K562 (cell line): ENCODE measurements around the gene ZNF236. TPM values are rescaled to one million over a fixed set of nuclear protein-coding genes. Genes with fewer than 3 reads are reported as not detected.

Experiments
- ATAC-seq: fragments of 200-7000 bp; cut with Tn5 transposase; 3 replicates; pipeline ENCODE4 v1.9.1; 2020; ENCODE audit warnings: moderate library complexity
- BruUV-seq: library from RNA; stranded (reverse); fragments of 400-500 nt; replicated peaks from 2 replicates; lab custom pipeline; 2021; lab: Mats Ljungman, UMichigan
- CTCF ChIA-PET: fragments of 300-600 bp; formaldehyde crosslinking; extraction: SDS; loops from one replicate; lab custom pipeline; 2021; ENCODE audit warnings: low intra/inter-chr PET ratio; lab: Yijun Ruan, JAX
- POLR2A ChIA-PET: fragments of 300-600, 350-650 bp; sonication (Branson Sonifier 250); formaldehyde crosslinking; extraction: SDS; loops from one replicate; lab custom pipeline; 2021; ENCODE audit warnings: antibody characterized with exemption, inconsistent platforms; lab: Yijun Ruan, JAX
- DNase-seq, 4 experiments: peaks; one replicate each; pipeline versions ENCODE4 v3.0.0 to v3.0.0-alpha.2; 2011 to 2018; ENCODE audit warnings: low spot score in 3 of 4, mixed read lengths in 3 of 4; ENCODE audit errors: extremely low read depth in 1 of 4
- FAIRE-seq: peaks from 2 replicates; lab custom pipeline; 2011; peaks lifted over from hg19 to GRCh38; lab: Jason Lieb, UNC
- H2AFZ ChIP-seq: 2 replicates; pipeline ENCODE4 v1.6.0; 2011; ENCODE audit warnings: low read depth, low read length, control low read depth, inconsistent platforms
- H3K27ac ChIP-seq: fragments of 200-600 bp; 3 replicates; pipeline ENCODE4 v1.8.0; 2011; ENCODE audit warnings: low read depth, mild to moderate bottlenecking, control low read depth, inconsistent platforms, low read length, moderate library complexity, mixed read lengths; ENCODE audit errors: extremely low read depth
- H3K27me3 ChIP-seq, 2 experiments: fragments of 300-600 bp in 1 of 2; 2 replicates in 1 of 2; 3 replicates in 1 of 2; pipeline versions ENCODE4 v1.6.0 to v1.8.0; 2011; ENCODE audit warnings: inconsistent platforms in 2 of 2, low read length in 2 of 2, mild to moderate bottlenecking in 1 of 2, mixed read lengths in 1 of 2, moderate library complexity in 1 of 2; ENCODE audit not compliant: control insufficient read depth in 2 of 2, insufficient read depth in 2 of 2
- H3K36me3 ChIP-seq: fragments of 300-600 bp; 3 replicates; pipeline ENCODE4 v1.8.0; 2011; ENCODE audit warnings: mild to moderate bottlenecking, low read length, inconsistent platforms; ENCODE audit not compliant: control insufficient read depth, insufficient read depth
- H3K4me1 ChIP-seq, 2 experiments: fragments of 200-600 bp in 1 of 2; replicated peaks in 1 of 2; 2 replicates in 1 of 2; 3 replicates in 1 of 2; pipeline versions ENCODE4 v1.5.1 to v1.8.0; 2011; ENCODE audit warnings: inconsistent platforms in 2 of 2, low read length in 2 of 2, mild to moderate bottlenecking in 1 of 2, mixed read lengths in 1 of 2, moderate library complexity in 1 of 2; ENCODE audit not compliant: control insufficient read depth in 2 of 2, insufficient read depth in 2 of 2
- H3K4me2 ChIP-seq: 2 replicates; pipeline ENCODE4 v1.6.1; 2011; ENCODE audit warnings: low read length, control low read depth, inconsistent platforms, mixed read lengths; ENCODE audit not compliant: insufficient read depth
- H3K4me3 ChIP-seq: fragments of 200-600 bp; sonication (generic), shearing (Covaris generic); 2 replicates; pipeline ENCODE4 v1.5.1; 2016; ENCODE audit warnings: control low read depth, inconsistent platforms
- H3K79me2 ChIP-seq: fragments of 200-600 bp; 3 replicates; pipeline ENCODE4 v1.8.0; 2011; ENCODE audit warnings: low read length, inconsistent platforms; ENCODE audit not compliant: control insufficient read depth, insufficient read depth
- H3K9ac ChIP-seq, 2 experiments: 2 replicates each; pipeline versions ENCODE4 v1.6.0 to v1.6.1; 2011; ENCODE audit warnings: low read depth in 2 of 2, low read length in 2 of 2, control low read depth in 1 of 2, inconsistent platforms in 1 of 2, mild to moderate bottlenecking in 1 of 2, mixed read lengths in 1 of 2; ENCODE audit not compliant: insufficient read depth in 1 of 2
- H3K9me1 ChIP-seq: one replicate; pipeline ENCODE4 v1.6.0; 2011; ENCODE audit warnings: inconsistent platforms, mild to moderate bottlenecking, low read length, moderate library complexity; ENCODE audit not compliant: control insufficient read depth, insufficient read depth
- H3K9me3 ChIP-seq: replicated peaks from 2 replicates; pipeline ENCODE4 v1.5.1; 2011; ENCODE audit warnings: low read depth, low read length, inconsistent platforms; ENCODE audit not compliant: control insufficient read depth, insufficient read depth
- H4K20me1 ChIP-seq: replicated peaks from 2 replicates; pipeline ENCODE4 v1.6.1; 2011; ENCODE audit warnings: low read length, inconsistent platforms, mixed read lengths; ENCODE audit not compliant: control insufficient read depth, insufficient read depth
- FOXM1 ChIP-seq, 2 experiments: fragments of 450-650 bp in 1 of 2; sonication (generic) in 1 of 2; formaldehyde crosslinking in 1 of 2; IDR thresholded peaks; 2 replicates each; pipeline versions ENCODE4 v1.6.1 to v1.9.0; 2017 to 2022; ENCODE audit warnings: low read depth in 2 of 2, mild to moderate bottlenecking in 2 of 2, missing genetic modification reagents in 1 of 2, moderate library complexity in 1 of 2
- NCOA6 ChIP-seq: fragments of 450-650 bp; IDR thresholded peaks from 2 replicates; pipeline ENCODE4 v1.6.1; 2017; ENCODE audit warnings: mild to moderate bottlenecking
- ZNF12 ChIP-seq: sonication (generic); formaldehyde crosslinking; IDR thresholded peaks from 2 replicates; pipeline ENCODE4 v1.4.0; 2020; ENCODE audit warnings: mild to moderate bottlenecking, missing genetic modification reagents
- WGBS: fragments of 100-300 bp; shearing (Covaris generic); methylation state at CpG from one replicate; pipeline ENCODE4 v1.1.6; 2016; ENCODE audit warnings: low coverage, mixed read lengths; ENCODE audit not compliant: insufficient coverage; ENCODE audit errors: missing lambda C conversion rate; 5-methylcytosine and 5-hydroxymethylcytosine counted together
- in situ Hi-C: fragments of 300-500 bp; cut with MboI; formaldehyde crosslinking; loops from 4 replicates; pipeline ENCODE4 v1.15.0; 2018; ENCODE audit warnings: inconsistent platforms, mixed read lengths
- intact Hi-C: fragments of 100-400 bp; cut with micrococcal nuclease; formaldehyde crosslinking; loops from 2 replicates; pipeline ENCODE4 v1.14.2; 2022
- polyA plus RNA-seq, 8 experiments: library from polyadenylated mRNA; depleted of rRNA in 4 of 8; stranded (reverse) in 5 of 8; unstranded in 3 of 8; fragments of >200 nt; fragmentation: Nextera tagmentation in 2 of 8; fragmentation: Illumina TruSeq in 1 of 8; extraction: Ambion mirVana in 2 of 8; extraction: Trizol in 1 of 8; gene quantifications; 2 replicates each; pipeline versions ENCODE4 v1.2.1 to v1.2.3, GENCODE V29; 2011 to 2014; ENCODE audit warnings: inconsistent platforms in 1 of 8, missing spikeins in 1 of 8
- total RNA-seq, 7 experiments: library from RNA; depleted of rRNA in 6 of 7; stranded (reverse); fragments of >200 nt in 6 of 7; fragmentation: Illumina TruSeq in 2 of 7; extraction: Trizol in 2 of 7; gene quantifications; 2 replicates each; pipeline versions ENCODE4 v1.2.1 to v1.2.3, GENCODE V29; 2011 to 2021; ENCODE audit warnings: low replicate concordance in 1 of 7
- TF ChIP-seq, protein P1 (sequence below): sonication (generic); formaldehyde crosslinking; IDR thresholded peaks from 2 replicates; pipeline ENCODE4 v1.8.0; 2022; ENCODE audit warnings: mild to moderate bottlenecking, missing genetic modification reagents, borderline replicate concordance

Gene ZNF236
- total and polyA plus RNA-seq, 9 of the 15 experiments (the other 6 are each of a cell fraction or from before 2014, with no cell fraction given), result 0.35 to 8.7 (median 3.4) TPM

DNA sequence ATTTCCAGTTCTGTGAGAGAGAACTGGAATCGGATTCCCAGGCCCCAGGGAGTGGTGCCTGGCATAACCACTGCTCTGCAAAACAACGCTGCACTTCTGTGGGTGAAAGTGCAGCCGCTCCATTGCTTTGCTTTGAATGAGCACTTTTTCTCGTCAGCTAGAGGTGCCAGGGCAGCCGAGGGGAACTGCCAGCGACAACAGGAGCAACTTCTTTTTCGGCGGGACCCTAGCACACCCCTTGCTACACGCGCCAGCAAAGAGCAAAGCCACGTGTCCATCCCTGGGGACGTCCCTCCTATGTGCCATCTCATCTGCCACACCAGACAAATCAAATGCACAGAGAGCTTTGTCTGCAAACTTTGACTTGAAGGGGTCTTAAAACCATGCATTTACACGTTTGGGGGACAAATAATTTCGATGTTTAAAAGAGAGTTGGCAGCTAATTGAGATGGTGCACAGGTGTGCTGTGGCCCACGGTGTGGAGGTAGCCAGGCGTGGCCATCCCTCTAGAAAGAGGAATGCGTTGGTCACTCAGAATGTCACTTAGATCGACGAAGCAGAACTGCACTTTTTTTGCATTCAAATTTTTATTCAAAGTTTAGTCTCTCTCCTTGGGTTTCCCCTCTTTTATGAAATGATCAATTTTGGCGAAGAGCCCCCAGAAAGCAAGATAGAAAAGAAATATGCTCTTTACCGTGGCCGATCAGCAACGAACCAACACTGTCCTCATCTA is 158.5 kb downstream of the ZNF236 start (continued):
- TF ChIP-seq FOXM1 (IDR thresholded peaks at IDR 0.05; ENCODE audit: low read depth), result no peak
- TF ChIP-seq FOXM1 (CRISPR knock-in tag; IDR thresholded peaks at IDR 0.05; ENCODE audit: low read depth), result no peak

DNA sequence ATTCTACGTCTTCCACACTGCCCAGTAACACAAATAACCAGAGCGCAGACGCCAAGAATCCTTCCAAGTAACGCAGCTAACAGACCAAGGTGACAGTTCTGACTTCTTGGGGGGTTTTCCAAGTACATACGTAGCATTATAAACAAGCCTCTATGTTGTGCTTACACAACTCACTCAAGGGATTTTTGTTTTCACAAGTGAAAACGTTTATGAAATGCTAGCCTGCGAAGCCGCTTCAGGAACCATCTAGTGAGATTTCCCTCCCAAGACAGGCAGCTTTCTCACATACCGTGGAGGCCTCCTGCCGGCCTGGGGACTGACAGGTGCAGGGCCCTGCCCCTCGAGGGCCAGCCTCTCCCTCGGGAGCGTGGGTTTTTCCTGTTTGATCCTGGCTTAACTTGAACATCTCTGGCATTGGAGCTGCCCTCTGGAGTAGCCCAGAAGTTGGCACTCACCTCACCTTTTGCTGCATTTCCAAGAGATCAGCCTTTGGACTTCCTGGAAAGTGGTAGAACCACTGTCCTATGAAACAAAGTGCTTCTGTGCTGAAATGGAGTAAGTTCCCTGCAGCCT is 159.1 kb downstream of the ZNF236 start:
- no peak for TF ChIP-seq NCOA6
- no peak for TF ChIP-seq ZNF12 (CRISPR knock-in tag)
- TF ChIP-seq, protein P1, sequence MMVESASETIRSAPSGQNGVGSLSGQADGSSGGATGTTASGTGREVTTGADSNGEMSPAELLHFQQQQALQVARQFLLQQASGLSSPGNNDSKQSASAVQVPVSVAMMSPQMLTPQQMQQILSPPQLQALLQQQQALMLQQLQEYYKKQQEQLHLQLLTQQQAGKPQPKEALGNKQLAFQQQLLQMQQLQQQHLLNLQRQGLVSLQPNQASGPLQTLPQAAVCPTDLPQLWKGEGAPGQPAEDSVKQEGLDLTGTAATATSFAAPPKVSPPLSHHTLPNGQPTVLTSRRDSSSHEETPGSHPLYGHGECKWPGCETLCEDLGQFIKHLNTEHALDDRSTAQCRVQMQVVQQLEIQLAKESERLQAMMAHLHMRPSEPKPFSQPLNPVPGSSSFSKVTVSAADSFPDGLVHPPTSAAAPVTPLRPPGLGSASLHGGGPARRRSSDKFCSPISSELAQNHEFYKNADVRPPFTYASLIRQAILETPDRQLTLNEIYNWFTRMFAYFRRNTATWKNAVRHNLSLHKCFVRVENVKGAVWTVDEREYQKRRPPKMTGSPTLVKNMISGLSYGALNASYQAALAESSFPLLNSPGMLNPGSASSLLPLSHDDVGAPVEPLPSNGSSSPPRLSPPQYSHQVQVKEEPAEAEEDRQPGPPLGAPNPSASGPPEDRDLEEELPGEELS (CRISPR knock-in tag), result no peak
- H2AFZ ChIP-seq, result no peak overlapping the region
- H3K27me3 ChIP-seq, result peaks cover 13 to 62% of the 10 kb centered on the region in 2 experiments
- no peaks in the 10 kb centered on the region for H3K9me3 ChIP-seq
- H3K4me1 ChIP-seq, result peaks cover 0 to 8% of the 10 kb centered on the region in 2 experiments; a peak in 2 of 5 replicates
- H3K4me3 ChIP-seq, result no peak overlapping the region
- intact Hi-C loops, result no loop called here
- ChIA-PET CTCF (no interaction called here), POLR2A (no interaction called here)
- FAIRE-seq (no peak), ATAC-seq (no peak), DNase-seq (no peak)
- H3K79me2 ChIP-seq, result no peaks in the 10 kb centered on the region
- H3K36me3 ChIP-seq, result no peaks in the 10 kb centered on the region
- BruUV-seq, result no TSS peak
- WGBS, result 8% methylated on average over 11 of the region's 13 CpGs
- no peak overlapping the region for H3K9ac ChIP-seq
- no peaks in the 10 kb centered on the region for H3K9me1 ChIP-seq
- no peak overlapping the region for H3K27ac ChIP-seq
- in situ Hi-C loops, result loop anchor here (5.0 kb wide), 1 partner anchor 174 kb away; no protein-coding TSS in a partner anchor
- no peak overlapping the region for H3K4me2 ChIP-seq
- H4K20me1 ChIP-seq, result no peaks in the 10 kb centered on the region; the same call in 1 of the 2 replicates
